LHCN-M2 (cell line): Measurements from ENCODE around the gene ELK3. TPM values are rescaled to one million over a fixed set of nuclear protein-coding genes. Genes with fewer than 3 reads are reported as not detected.
A peak's percentile ranks its signal among the peaks of the same experiment; 100 is the strongest.

Experiments
- DNase-seq: peaks from one replicate; pipeline ENCODE4 v3.0.0-alpha.2; 2012; ENCODE audit warnings: low read depth
- total RNA-seq: library from RNA; depleted of rRNA; stranded (reverse); fragments of >200 nt; gene quantifications from 2 replicates; pipeline ENCODE4 v1.2.3, GENCODE V29; 2014

ELK3 gene
- total RNA-seq, 1 experiment from 2014 or later = 105 TPM

- DNase-seq = no peak
These were observed 6.2 kb upstream of the ELK3 start for GRCh38 chr12:96187956-96188355.

- DNase-seq = no peak
These were observed 4.4 kb upstream of the ELK3 start for GRCh38 chr12:96189781-96190180.

- peak; percentile 46 for DNase-seq
These were observed 3.6 kb upstream of the ELK3 start for GRCh38 chr12:96190413-96191108.

- no peak for DNase-seq
These were observed 1.1 kb upstream of the ELK3 start for GRCh38 chr12:96192926-96193573.

GRCh38 chr12:96194576-96194889 is 358 bp downstream of the ELK3 start:
- no peak for DNase-seq

- peak; percentile 82 for DNase-seq
These were observed 1.0 kb downstream of the ELK3 start for GRCh38 chr12:96194971-96195844.

GRCh38 chr12:96195845-96196451 is 1.8 kb downstream of the ELK3 start:
- peak; percentile 75 for DNase-seq

- DNase-seq = peak; percentile 75
These were observed 2.6 kb downstream of the ELK3 start for GRCh38 chr12:96196781-96197180.

- peak; percentile 97 for DNase-seq
These were observed 3.5 kb downstream of the ELK3 start for GRCh38 chr12:96197503-96198272.

- peak; percentile 94 for DNase-seq
These were observed 4.8 kb downstream of the ELK3 start for GRCh38 chr12:96198965-96199364.

- no peak for DNase-seq
These were observed 5.3 kb downstream of the ELK3 start for GRCh38 chr12:96199464-96199863.

- DNase-seq = no peak
These were observed 7.4 kb downstream of the ELK3 start for GRCh38 chr12:96201272-96202227.

GRCh38 chr12:96204381-96204780 is 10.2 kb downstream of the ELK3 start:
- DNase-seq = no peak

GRCh38 chr12:96205908-96206307 is 11.7 kb downstream of the ELK3 start:
- no peak for DNase-seq

- DNase-seq = no peak
These were observed 12.9 kb downstream of the ELK3 start for GRCh38 chr12:96206936-96207662.

GRCh38 chr12:96208346-96208745 is 14.2 kb downstream of the ELK3 start:
- DNase-seq = peak; percentile 80

- DNase-seq = peak; percentile 37
These were observed 14.8 kb downstream of the ELK3 start for GRCh38 chr12:96208801-96209549.

- DNase-seq = peak; percentile 43
These were observed 16.3 kb downstream of the ELK3 start for GRCh38 chr12:96210376-96211055.
